Coronary artery (tissue), 2 donors: ENCODE results near the gene DISC1.
A peak's percentile ranks its signal among the peaks of the same experiment; 100 is the strongest.
"Not testable (repeated sequence)": the region's sequence is repeated elsewhere in the genome, so short reads cannot be mapped to it uniquely, and the experiment has no call there.

Experiments
- DNase-seq: peaks from one replicate; pipeline ENCODE4 v3.0.0-alpha.2; 2017; ENCODE audit warnings: low spot score
- H3K27ac ChIP-seq, 2 donors: fragments of 200-600 bp; sonication (generic); one replicate each; pipeline ENCODE4 v1.5.1; 2016 to 2019
- H3K4me3 ChIP-seq: fragments of 200-600 bp; sonication (generic); 2 replicates; pipeline ENCODE4 v1.5.1; 2016; ENCODE audit warnings: mild to moderate bottlenecking, moderate library complexity
- CTCF ChIP-seq: fragments of 200-600 bp; sonication (generic); IDR thresholded peaks from one replicate; pipeline ENCODE4 v1.5.1; 2019; ENCODE audit warnings: antibody characterized with exemption

DISC1 gene

GRCh38 chr1:231776010-231776756 lies 149.6 kb downstream of the DISC1 start:
- TF ChIP-seq CTCF: no peak
- Histone ChIP-seq H3K4me3 (no peak overlapping the region), H3K27ac (no peak overlapping the region)
- no peak for DNase-seq

GRCh38 chr1:231776757-231777062 lies 150.1 kb downstream of the DISC1 start:
- no peak for DNase-seq
- TF ChIP-seq CTCF: no peak
- Histone ChIP-seq H3K4me3 (no peak overlapping the region), H3K27ac (no peak overlapping the region)

GRCh38 chr1:231778009-231778719 lies 151.6 kb downstream of the DISC1 start:
- Histone ChIP-seq H3K27ac (peak overlapping the region in 1 of 2 donors; percentile 31), H3K4me3 (no peak overlapping the region)
- DNase-seq: no peak
- TF ChIP-seq CTCF: no peak

GRCh38 chr1:231779081-231779480 lies 152.5 kb downstream of the DISC1 start:
- DNase-seq: no peak
- no peak for TF ChIP-seq CTCF
- H3K4me3 ChIP-seq: no peak overlapping the region
- H3K27ac ChIP-seq: no peak overlapping the region

- no peak for TF ChIP-seq CTCF
- DNase-seq: no peak
Measured at GRCh38 chr1:231781892-231782291, 155.3 kb downstream of the DISC1 start.

GRCh38 chr1:231785073-231785472 lies 158.5 kb downstream of the DISC1 start:
- not testable (repeated sequence) for DNase-seq, H3K4me3 ChIP-seq, H3K27ac ChIP-seq

More at GRCh38 chr1:231781892-231782291, 155.3 kb downstream of the DISC1 start:
- Histone ChIP-seq H3K4me3 (no peak overlapping the region), H3K27ac (no peak overlapping the region)

GRCh38 chr1:231786126-231786525 lies 159.5 kb downstream of the DISC1 start:
- Histone ChIP-seq H3K4me3 (no peak overlapping the region), H3K27ac (no peak overlapping the region)
- DNase-seq: no peak
- no peak for TF ChIP-seq CTCF
